MCF 10A (cell line): Measurements from ENCODE around the gene BCCIP. TPM values are rescaled to one million over a fixed set of nuclear protein-coding genes. Genes with fewer than 3 reads are reported as not detected.

Experiments used
- BruUV-seq: library from RNA; stranded (reverse); fragments of 400-500 nt; replicated peaks from 2 replicates; lab custom pipeline; 2021; lab: Mats Ljungman, UMichigan
- CTCF ChIA-PET: fragments of 300-600 bp; sonication (Branson Sonifier 250); formaldehyde crosslinking; extraction: SDS; loops from one replicate; lab custom pipeline; 2021; ENCODE audit warnings: antibody characterized with exemption, inconsistent platforms; lab: Yijun Ruan, JAX
- POLR2A ChIA-PET: fragments of 300-600, 350-650 bp; sonication (Branson Sonifier 250); formaldehyde crosslinking; extraction: SDS; loops from one replicate; lab custom pipeline; 2020; ENCODE audit warnings: antibody characterized with exemption, inconsistent platforms; lab: Yijun Ruan, JAX
- DNase-seq: peaks from one replicate; pipeline ENCODE4 v3.0.0-alpha.2; 2018; ENCODE audit not compliant: unreplicated experiment
- H3K27ac Mint-ChIP-seq: one replicate; pipeline ENCODE4 v1.8.0; 2022; ENCODE audit warnings: mild to moderate bottlenecking, low read depth, mixed read lengths; ENCODE audit not compliant: unreplicated experiment
- H3K27me3 Mint-ChIP-seq: one replicate; pipeline ENCODE4 v1.8.0; 2022; ENCODE audit warnings: mixed read lengths; ENCODE audit not compliant: insufficient read depth, unreplicated experiment
- H3K36me3 Mint-ChIP-seq: one replicate; pipeline ENCODE4 v1.8.0; 2022; ENCODE audit warnings: mild to moderate bottlenecking, moderate library complexity, mixed read lengths; ENCODE audit not compliant: insufficient read depth, unreplicated experiment
- H3K4me1 Mint-ChIP-seq: one replicate; pipeline ENCODE4 v1.8.0; 2022; ENCODE audit warnings: mixed read lengths; ENCODE audit not compliant: insufficient read depth, unreplicated experiment
- H3K4me3 Mint-ChIP-seq: one replicate; pipeline ENCODE4 v1.8.0; 2022; ENCODE audit warnings: mild to moderate bottlenecking, moderate library complexity, mixed read lengths; ENCODE audit not compliant: unreplicated experiment
- H3K9me3 Mint-ChIP-seq: one replicate; pipeline ENCODE4 v1.8.0; 2022; ENCODE audit warnings: mixed read lengths; ENCODE audit not compliant: unreplicated experiment
- intact Hi-C: fragments of 100-400 bp; cut with micrococcal nuclease; formaldehyde crosslinking; loops from 2 replicates; pipeline ENCODE4 v1.14.1; 2022
- total RNA-seq: library from RNA; stranded (reverse); gene quantifications from 2 replicates; pipeline ENCODE4 v1.2.3, GENCODE V29; 2022
- TF ChIP-seq, protein P1 (sequence below): fragments of 200-600 bp; IDR thresholded peaks from one replicate; pipeline ENCODE4 v1.8.0; 2022; ENCODE audit warnings: antibody characterized with exemption, mild to moderate bottlenecking; ENCODE audit not compliant: unreplicated experiment

The BCCIP gene
- total RNA-seq, 1 experiment from 2014 or later, result 88.2 TPM

- H3K36me3 Mint-ChIP-seq, result peaks cover 42% of the 10 kb centered on the region
- no peak for DNase-seq
Observed at GRCh38 chr10:125802739-125803138, 20.6 kb upstream of the BCCIP start.

GRCh38 chr10:125808047-125808446 is 15.3 kb upstream of the BCCIP start:
- ChIA-PET POLR2A (interaction anchor here (0.6 kb wide), 1 partner anchor 76 kb away, joined by 3 read pairs; no protein-coding TSS in a partner anchor), CTCF (interaction anchor here (0.5 to 0.7 kb wide), 2 partner anchors 554 to 1082 kb away, joined by 3 read pairs; no protein-coding TSS in a partner anchor)
- no peaks in the 10 kb centered on the region for H3K9me3 Mint-ChIP-seq
- H3K36me3 Mint-ChIP-seq, result peaks cover 67% of the 10 kb centered on the region
- DNase-seq, result no peak
- BruUV-seq, result no TSS peak
- H3K27ac Mint-ChIP-seq, result no peak overlapping the region
- H3K4me3 Mint-ChIP-seq, result no peak overlapping the region
- no peaks in the 10 kb centered on the region for H3K27me3 Mint-ChIP-seq
- TF ChIP-seq, protein P1, sequence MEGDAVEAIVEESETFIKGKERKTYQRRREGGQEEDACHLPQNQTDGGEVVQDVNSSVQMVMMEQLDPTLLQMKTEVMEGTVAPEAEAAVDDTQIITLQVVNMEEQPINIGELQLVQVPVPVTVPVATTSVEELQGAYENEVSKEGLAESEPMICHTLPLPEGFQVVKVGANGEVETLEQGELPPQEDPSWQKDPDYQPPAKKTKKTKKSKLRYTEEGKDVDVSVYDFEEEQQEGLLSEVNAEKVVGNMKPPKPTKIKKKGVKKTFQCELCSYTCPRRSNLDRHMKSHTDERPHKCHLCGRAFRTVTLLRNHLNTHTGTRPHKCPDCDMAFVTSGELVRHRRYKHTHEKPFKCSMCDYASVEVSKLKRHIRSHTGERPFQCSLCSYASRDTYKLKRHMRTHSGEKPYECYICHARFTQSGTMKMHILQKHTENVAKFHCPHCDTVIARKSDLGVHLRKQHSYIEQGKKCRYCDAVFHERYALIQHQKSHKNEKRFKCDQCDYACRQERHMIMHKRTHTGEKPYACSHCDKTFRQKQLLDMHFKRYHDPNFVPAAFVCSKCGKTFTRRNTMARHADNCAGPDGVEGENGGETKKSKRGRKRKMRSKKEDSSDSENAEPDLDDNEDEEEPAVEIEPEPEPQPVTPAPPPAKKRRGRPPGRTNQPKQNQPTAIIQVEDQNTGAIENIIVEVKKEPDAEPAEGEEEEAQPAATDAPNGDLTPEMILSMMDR, result no peak
- H3K4me1 Mint-ChIP-seq, result no peaks in the 10 kb centered on the region
- intact Hi-C loops, result no loop called here

More at GRCh38 chr10:125802739-125803138, 20.6 kb upstream of the BCCIP start:
- Mint-ChIP-seq H3K27me3 (no peaks in the 10 kb centered on the region), H3K4me3 (no peak overlapping the region), H3K4me1 (no peaks in the 10 kb centered on the region), H3K27ac (no peak overlapping the region), H3K9me3 (no peaks in the 10 kb centered on the region)
- CTCF ChIA-PET, result no interaction called here
- BruUV-seq, result no TSS peak
- POLR2A ChIA-PET, result no interaction called here
- TF ChIP-seq, protein P1, result no peak
- intact Hi-C loops, result no loop called here

- Mint-ChIP-seq H3K4me1 (no peaks in the 10 kb centered on the region), H3K27me3 (no peaks in the 10 kb centered on the region), H3K4me3 (no peak overlapping the region), H3K9me3 (no peaks in the 10 kb centered on the region), H3K36me3 (peaks cover 76% of the 10 kb centered on the region), H3K27ac (no peak overlapping the region)
- intact Hi-C loops, result no loop called here
- ChIA-PET CTCF (interaction anchor here (0.6 kb wide), 1 partner anchor 1924 kb away, joined by 3 read pairs; no protein-coding TSS in a partner anchor), POLR2A (interaction anchor here (1.3 kb wide), 1 partner anchor 12 kb away, joined by 6 read pairs; the partner anchor contains the start of genes BCCIP and UROS)
- no peak for DNase-seq
- TF ChIP-seq, protein P1, result no peak
- BruUV-seq, result no TSS peak
Observed at GRCh38 chr10:125811251-125811650, 12.1 kb upstream of the BCCIP start.

DNA sequence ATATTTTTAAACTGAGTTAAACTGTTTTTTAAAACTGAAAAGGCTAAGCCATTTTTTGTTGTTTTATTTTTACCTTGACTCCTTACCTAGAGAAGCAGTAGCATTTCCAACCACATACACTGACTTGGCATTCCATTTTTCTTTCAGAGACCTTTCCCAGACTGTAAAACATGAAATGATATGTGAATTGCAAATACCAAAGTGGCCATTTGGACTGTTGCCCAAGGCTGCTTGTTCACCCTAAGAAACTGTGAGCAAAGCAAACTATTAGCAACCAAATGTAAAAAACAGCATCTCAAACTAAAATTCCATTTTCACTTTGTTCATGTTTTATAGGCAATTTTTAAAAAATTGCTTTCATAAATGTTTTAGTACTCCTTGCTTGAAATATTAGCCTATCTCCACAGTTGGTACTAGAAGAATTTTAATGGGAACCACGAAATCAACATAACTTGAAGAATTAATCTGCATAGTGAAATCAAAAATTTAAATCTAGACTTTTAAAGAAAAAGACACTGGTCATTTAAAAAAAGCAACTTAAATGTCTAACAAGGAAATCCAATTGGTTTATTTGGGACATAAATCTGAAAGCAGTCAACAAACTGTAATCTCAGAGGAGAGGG is 11.1 kb upstream of the BCCIP start:
- Mint-ChIP-seq H3K4me1 (no peaks in the 10 kb centered on the region), H3K27me3 (no peaks in the 10 kb centered on the region), H3K9me3 (no peaks in the 10 kb centered on the region), H3K4me3 (no peak overlapping the region), H3K27ac (no peak overlapping the region), H3K36me3 (peaks cover 70% of the 10 kb centered on the region)
- DNase-seq, result no peak
- POLR2A ChIA-PET, result interaction anchor here (1.3 to 1.4 kb wide), 2 partner anchors 11 kb away, joined by 5 to 6 read pairs; partner anchors contain the start of genes BCCIP and UROS
- BruUV-seq, result no TSS peak
- CTCF ChIA-PET, result no interaction called here
- TF ChIP-seq, protein P1, result no peak
- intact Hi-C loops, result no loop called here
